HFF-Myc (cell line): ENCODE measurements around the gene PUM2.

Source experiments
- DNase-seq: peaks from one replicate; pipeline ENCODE4 v3.0.0-alpha.2; 2011; ENCODE audit warnings: low read depth; ENCODE audit errors: extremely low read depth
- H3K4me3 ChIP-seq: replicated peaks from 2 replicates; pipeline ENCODE4 v1.5.1; 2011; ENCODE audit warnings: low read depth, mild to moderate bottlenecking, control low read depth, low read length
- TF ChIP-seq, protein P1 (sequence below): IDR thresholded peaks from 2 replicates; pipeline ENCODE4 v1.5.1; 2012; ENCODE audit warnings: mild to moderate bottlenecking, low read depth, low read length, control low read depth; ENCODE audit errors: missing control alignments

The PUM2 gene

DNA sequence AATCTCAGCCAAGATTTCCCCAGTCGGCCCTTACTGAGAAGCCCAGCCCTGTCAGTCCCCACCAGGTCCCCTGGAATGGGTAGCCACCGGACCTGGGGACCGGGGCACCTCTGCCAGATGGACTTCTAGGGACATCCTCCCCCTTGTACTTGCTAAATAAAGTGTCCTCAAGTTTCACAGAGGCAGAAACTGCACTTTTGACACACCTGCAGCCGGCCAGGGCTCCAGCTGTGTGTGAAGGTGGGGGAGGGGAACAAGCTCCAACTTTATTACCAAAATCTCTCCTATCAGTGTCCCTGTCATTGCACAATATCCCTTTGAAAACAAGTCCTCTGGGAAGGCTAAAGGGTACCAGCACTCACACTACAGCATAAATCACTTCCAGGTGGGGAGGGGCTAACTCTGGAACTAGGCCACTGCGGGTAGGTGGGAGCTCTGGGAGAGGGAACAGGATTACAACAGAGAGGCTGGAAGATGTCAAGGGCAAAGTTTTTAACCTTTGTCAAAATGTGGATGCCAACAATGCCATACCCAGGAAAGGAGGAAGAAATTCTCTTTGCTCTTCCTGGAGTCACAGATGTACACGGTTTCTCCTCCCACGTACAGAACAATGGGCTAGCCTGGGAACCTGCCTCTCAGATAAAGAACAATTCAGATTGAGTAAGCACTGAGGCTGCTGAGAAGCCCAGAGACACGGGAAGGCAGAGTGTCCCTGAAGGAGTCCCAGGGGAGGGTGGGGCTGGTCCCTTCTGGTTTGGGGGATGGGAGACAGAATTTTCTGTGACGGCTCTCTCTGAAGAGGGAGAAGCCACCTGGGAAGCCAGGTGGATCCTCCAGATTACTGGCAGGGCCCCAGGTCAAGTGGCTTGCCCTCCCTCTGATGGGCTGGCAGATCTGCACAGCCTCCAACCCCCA lies 136.7 kb downstream of the PUM2 start:
- TF ChIP-seq, protein P1, sequence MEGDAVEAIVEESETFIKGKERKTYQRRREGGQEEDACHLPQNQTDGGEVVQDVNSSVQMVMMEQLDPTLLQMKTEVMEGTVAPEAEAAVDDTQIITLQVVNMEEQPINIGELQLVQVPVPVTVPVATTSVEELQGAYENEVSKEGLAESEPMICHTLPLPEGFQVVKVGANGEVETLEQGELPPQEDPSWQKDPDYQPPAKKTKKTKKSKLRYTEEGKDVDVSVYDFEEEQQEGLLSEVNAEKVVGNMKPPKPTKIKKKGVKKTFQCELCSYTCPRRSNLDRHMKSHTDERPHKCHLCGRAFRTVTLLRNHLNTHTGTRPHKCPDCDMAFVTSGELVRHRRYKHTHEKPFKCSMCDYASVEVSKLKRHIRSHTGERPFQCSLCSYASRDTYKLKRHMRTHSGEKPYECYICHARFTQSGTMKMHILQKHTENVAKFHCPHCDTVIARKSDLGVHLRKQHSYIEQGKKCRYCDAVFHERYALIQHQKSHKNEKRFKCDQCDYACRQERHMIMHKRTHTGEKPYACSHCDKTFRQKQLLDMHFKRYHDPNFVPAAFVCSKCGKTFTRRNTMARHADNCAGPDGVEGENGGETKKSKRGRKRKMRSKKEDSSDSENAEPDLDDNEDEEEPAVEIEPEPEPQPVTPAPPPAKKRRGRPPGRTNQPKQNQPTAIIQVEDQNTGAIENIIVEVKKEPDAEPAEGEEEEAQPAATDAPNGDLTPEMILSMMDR = no peak
- no peak for DNase-seq
- H3K4me3 ChIP-seq = no peak overlapping the region

DNA sequence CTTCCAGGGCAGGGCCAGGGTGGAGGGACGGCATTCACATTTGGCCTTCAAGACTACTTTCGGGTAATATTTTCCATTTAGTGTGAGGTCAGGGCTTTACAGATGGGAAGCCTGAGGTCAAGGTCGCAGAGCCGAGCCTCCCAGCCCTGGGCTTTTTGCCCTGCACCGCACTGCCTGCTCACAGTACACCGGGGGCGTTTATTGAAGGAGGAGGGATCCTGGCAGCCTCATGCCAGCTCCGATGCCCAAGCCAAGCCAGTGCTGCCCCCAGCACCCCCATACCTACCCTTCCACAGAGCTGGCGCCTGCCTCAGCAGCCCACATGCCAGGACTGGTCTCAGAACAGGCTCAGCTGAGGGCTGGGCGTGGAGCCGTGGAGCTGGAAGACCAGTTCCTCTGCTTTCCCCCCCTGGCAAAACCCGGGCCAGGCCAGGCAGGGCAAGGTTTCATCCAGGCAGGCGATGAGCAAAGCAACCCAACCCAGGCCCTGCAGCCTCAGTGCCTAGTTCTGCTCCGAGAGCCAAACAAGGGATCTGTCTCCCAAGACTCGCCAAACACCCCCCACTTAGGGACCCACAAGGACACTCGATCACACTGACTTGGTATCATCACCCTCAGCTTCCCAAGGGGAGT lies 137.7 kb downstream of the PUM2 start:
- TF ChIP-seq, protein P1 = no peak
- H3K4me3 ChIP-seq = no peak overlapping the region
- DNase-seq = no peak

DNA sequence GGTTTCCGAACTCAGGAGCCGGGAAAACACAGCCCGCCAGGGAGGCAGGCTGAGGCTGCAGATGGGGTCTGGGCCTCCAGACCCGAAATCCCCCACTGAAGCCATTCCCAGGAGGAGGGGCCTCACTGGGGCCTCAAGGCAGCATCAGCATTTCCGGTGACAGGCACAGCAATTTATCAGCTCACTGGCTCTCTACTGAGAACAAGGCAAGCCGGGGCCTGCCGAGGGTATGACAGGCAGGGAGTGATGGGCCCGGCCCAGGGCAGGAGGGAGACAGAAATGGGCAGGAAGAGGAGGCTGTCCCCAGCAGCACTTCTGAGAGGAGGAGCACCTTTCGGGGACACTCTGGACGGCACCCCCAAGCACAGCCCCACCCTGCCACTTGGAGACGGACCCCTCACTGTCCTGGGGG lies 138.2 kb downstream of the PUM2 start:
- no peak for DNase-seq
- TF ChIP-seq, protein P1 = no peak
- H3K4me3 ChIP-seq = no peak overlapping the region

- no peak for DNase-seq
- H3K4me3 ChIP-seq = no peak overlapping the region
- TF ChIP-seq, protein P1 = no peak
These were observed 138.7 kb downstream of the PUM2 start for GRCh38 chr2:20211860-20212458.

DNA sequence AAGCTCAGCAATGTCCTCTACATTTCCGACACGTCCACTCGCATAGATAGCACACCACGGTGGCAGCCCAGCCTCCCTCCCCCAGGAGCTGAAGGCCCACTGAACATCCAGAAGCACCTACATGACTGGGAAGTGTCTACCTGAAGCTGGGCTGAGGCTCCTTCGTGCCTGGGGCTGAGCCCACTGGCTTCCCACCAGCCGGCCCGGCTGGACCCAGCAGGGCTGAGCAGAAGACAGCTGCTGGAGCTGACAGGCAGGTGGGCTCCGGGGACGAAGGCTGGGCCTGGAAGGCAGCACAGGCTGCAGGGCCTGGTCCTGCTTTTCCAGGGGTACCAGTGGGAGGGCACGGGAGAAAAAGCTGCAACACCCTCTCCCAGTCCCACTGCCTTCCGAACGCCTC lies 139.2 kb downstream of the PUM2 start:
- TF ChIP-seq, protein P1 = no peak
- DNase-seq = no peak
- no peak overlapping the region for H3K4me3 ChIP-seq

GRCh38 chr2:20210462-20210861 lies 140.2 kb downstream of the PUM2 start:
- TF ChIP-seq, protein P1 = no peak
- DNase-seq = no peak

More at GRCh38 chr2:20210462-20210861, 140.2 kb downstream of the PUM2 start:
- H3K4me3 ChIP-seq = no peak overlapping the region
